Cerebellar cortex (tissue), 1 donor: ENCODE data around the gene EPG5.
"Not testable (repeated sequence)": the region's sequence is repeated elsewhere in the genome, so short reads cannot be mapped to it uniquely, and the experiment has no call there.

Experiments used
- DNase-seq: peaks from one replicate; pipeline ENCODE4 v3.0.0-alpha.2; 2015; ENCODE audit warnings: low spot score

The EPG5 gene

GRCh38 chr18:45863469-45863868 lies 103.7 kb downstream of the EPG5 start:
- no peak for DNase-seq

GRCh38 chr18:45861926-45862325 lies 105.2 kb downstream of the EPG5 start:
- no peak for DNase-seq

- no peak for DNase-seq
Measured at GRCh38 chr18:45860971-45861370, 106.2 kb downstream of the EPG5 start.

GRCh38 chr18:45860492-45860891 lies 106.6 kb downstream of the EPG5 start:
- DNase-seq, result no peak

- no peak for DNase-seq
Measured at GRCh38 chr18:45859334-45859733, 107.8 kb downstream of the EPG5 start.

GRCh38 chr18:45856531-45856930 lies 110.6 kb downstream of the EPG5 start:
- DNase-seq, result no peak

- no peak for DNase-seq
Measured at GRCh38 chr18:45854036-45854586, 113.0 kb downstream of the EPG5 start.

GRCh38 chr18:45852631-45853030 lies 114.5 kb downstream of the EPG5 start:
- no peak for DNase-seq

- DNase-seq, result peak; percentile 52
Measured at GRCh38 chr18:45851161-45851925, 115.8 kb downstream of the EPG5 start.

GRCh38 chr18:45850021-45850420 lies 117.1 kb downstream of the EPG5 start:
- no peak for DNase-seq

- DNase-seq, result no peak
Measured at GRCh38 chr18:45849529-45849928, 117.6 kb downstream of the EPG5 start.

GRCh38 chr18:45848643-45849042 lies 118.5 kb downstream of the EPG5 start:
- not testable (repeated sequence) for DNase-seq

GRCh38 chr18:45847119-45847518 lies 120.0 kb downstream of the EPG5 start:
- no peak for DNase-seq

- DNase-seq, result peak; percentile 21
Measured at GRCh38 chr18:45845410-45845809, 121.7 kb downstream of the EPG5 start.

- no peak for DNase-seq
Measured at GRCh38 chr18:45844938-45845337, 122.2 kb downstream of the EPG5 start.

GRCh38 chr18:45843019-45843418 lies 124.1 kb downstream of the EPG5 start:
- DNase-seq, result no peak

GRCh38 chr18:45841765-45842442 lies 125.2 kb downstream of the EPG5 start:
- DNase-seq, result no peak

GRCh38 chr18:45841060-45841764 lies 125.9 kb downstream of the EPG5 start:
- no peak for DNase-seq

GRCh38 chr18:45839414-45840395 lies 127.4 kb downstream of the EPG5 start:
- peak; percentile 21 for DNase-seq

GRCh38 chr18:45838302-45839070 lies 128.6 kb downstream of the EPG5 start:
- DNase-seq, result no peak
